Rectal smooth muscle tissue (tissue), 1 donor: ENCODE results near the gene BTBD16.

Experiments used
- H3K27ac ChIP-seq: one replicate; pipeline ENCODE4 v1.7.0; 2013; ENCODE audit warnings: low read depth, low read length, inconsistent platforms
- H3K27me3 ChIP-seq: one replicate; pipeline ENCODE4 v1.7.0; 2013; ENCODE audit warnings: low read length; ENCODE audit not compliant: control insufficient read depth, insufficient read depth
- H3K36me3 ChIP-seq: one replicate; pipeline ENCODE4 v1.7.0; 2013; ENCODE audit warnings: low read length; ENCODE audit not compliant: control insufficient read depth, insufficient read depth
- H3K4me1 ChIP-seq: one replicate; pipeline ENCODE4 v1.7.0; 2013; ENCODE audit warnings: low read length; ENCODE audit not compliant: control insufficient read depth, insufficient read depth
- H3K4me3 ChIP-seq: one replicate; pipeline ENCODE4 v1.7.0; 2013; ENCODE audit warnings: low read length
- H3K9ac ChIP-seq: one replicate; pipeline ENCODE4 v1.7.0; 2013; ENCODE audit warnings: low read length

BTBD16 gene

GRCh38 chr10:122294511-122295450 lies 23.7 kb downstream of the BTBD16 start:
- Histone ChIP-seq H3K9ac (no peak overlapping the region), H3K4me1 (no peaks in the 10 kb centered on the region), H3K36me3 (no peaks in the 10 kb centered on the region), H3K27me3 (no peaks in the 10 kb centered on the region), H3K4me3 (no peak overlapping the region), H3K27ac (no peak overlapping the region)

GRCh38 chr10:122295451-122295809 lies 24.3 kb downstream of the BTBD16 start:
- no peaks in the 10 kb centered on the region for H3K27me3 ChIP-seq
- H3K4me1 ChIP-seq: no peaks in the 10 kb centered on the region
- no peak overlapping the region for H3K27ac ChIP-seq
- no peaks in the 10 kb centered on the region for H3K36me3 ChIP-seq
- no peak overlapping the region for H3K9ac ChIP-seq
- no peak overlapping the region for H3K4me3 ChIP-seq

DNA sequence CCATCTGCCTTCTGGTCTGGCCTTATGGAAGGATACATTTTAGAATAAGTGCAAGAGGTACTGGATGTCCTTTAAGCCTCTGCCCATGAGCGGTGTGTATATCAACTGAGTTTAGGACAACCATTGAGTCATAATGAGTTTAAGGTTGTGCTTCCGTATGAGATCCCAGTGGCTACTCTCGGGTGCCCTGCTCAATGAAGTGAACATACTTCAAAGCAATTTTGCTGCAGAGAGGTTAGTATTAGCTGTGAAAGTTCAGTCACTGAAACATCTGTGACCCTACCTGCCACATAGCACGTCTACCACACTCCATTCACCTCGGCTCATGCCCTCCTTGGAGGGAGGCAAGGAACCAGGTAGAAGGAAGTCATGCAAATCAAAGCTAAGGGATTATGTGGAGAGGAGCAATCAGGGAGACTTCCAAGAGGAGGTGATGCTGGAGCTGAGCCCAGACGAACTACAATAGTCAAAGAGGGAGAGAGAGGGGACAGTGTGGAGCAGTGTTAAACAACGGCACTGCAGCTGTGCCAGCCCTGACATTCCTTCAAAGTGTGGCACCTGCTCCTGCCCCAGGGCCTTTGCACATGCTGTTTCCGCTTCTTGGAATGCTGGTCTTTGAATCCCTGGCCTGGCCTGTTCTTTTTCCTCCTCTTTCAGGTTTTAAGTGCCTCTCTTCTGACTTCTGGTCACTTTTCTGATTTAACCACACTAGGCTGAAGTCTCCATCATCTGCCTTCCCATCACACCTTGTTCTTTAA lies 25.4 kb downstream of the BTBD16 start:
- Histone ChIP-seq H3K36me3 (no peaks in the 10 kb centered on the region), H3K27me3 (no peaks in the 10 kb centered on the region), H3K9ac (no peak overlapping the region), H3K4me1 (no peaks in the 10 kb centered on the region), H3K27ac (no peak overlapping the region), H3K4me3 (no peak overlapping the region)

GRCh38 chr10:122297583-122297982 lies 26.5 kb downstream of the BTBD16 start:
- Histone ChIP-seq H3K4me1 (no peaks in the 10 kb centered on the region), H3K4me3 (no peak overlapping the region), H3K9ac (no peak overlapping the region), H3K27me3 (no peaks in the 10 kb centered on the region), H3K36me3 (no peaks in the 10 kb centered on the region), H3K27ac (no peak overlapping the region)

DNA sequence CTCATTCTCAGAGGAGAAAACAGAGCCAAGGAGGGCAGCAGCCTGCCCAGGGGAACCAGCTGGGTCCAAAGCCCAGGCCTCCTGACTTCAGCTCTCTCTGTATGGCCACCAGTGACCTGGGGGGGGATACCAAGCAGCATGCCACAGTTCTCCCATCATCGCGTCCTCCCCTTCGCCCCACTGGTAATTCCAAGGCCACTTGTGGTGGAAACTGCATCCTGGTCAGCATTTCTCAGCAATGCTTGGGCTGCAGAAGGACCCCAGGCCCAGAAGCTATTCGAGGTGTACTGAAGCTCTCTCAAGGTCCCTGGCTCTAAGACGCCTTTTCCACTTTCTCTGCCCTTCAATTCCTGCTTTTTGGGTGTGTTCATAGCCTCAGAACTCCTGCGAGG lies 27.1 kb downstream of the BTBD16 start:
- Histone ChIP-seq H3K27me3 (no peaks in the 10 kb centered on the region), H3K27ac (no peak overlapping the region), H3K36me3 (no peaks in the 10 kb centered on the region), H3K4me3 (no peak overlapping the region), H3K9ac (no peak overlapping the region), H3K4me1 (no peaks in the 10 kb centered on the region)

GRCh38 chr10:122298598-122299301 lies 27.7 kb downstream of the BTBD16 start:
- Histone ChIP-seq H3K27ac (no peak overlapping the region), H3K4me3 (peak overlapping the region; percentile 42), H3K4me1 (no peaks in the 10 kb centered on the region), H3K9ac (no peak overlapping the region), H3K27me3 (no peaks in the 10 kb centered on the region), H3K36me3 (no peaks in the 10 kb centered on the region)

DNA sequence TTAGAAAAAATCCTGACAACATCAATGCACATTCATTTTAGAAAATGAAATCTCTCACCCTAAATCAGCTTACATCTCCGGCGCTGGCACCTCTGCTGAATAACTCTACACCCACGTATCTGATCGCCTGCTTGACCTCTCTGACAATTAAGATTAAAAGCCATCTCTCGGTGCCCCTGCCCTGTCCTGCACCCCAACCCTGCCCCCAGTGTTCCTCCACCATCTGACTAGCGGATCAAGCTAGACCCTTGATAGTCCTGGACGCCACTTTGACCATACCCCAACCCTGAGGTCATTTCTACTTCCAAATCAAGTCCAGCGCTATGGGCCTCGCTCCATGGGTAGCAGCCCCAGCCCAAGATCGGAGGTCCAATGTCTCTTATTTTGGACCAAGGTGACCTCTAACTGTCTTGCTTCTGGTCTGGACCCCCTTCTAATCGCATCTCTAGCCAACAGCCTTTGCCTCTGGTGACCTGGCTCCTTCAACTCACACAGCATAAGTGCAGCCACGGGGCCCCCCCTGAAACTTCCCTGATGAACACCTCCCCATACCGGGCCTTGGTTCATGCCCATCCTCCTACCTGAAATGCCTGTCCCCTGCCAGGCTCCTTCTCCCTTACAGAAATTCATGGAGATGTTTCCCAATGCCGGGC lies 28.5 kb downstream of the BTBD16 start:
- no peak overlapping the region for H3K9ac ChIP-seq
- H3K36me3 ChIP-seq: no peaks in the 10 kb centered on the region
- no peaks in the 10 kb centered on the region for H3K27me3 ChIP-seq
- H3K4me3 ChIP-seq: no peak overlapping the region
- H3K4me1 ChIP-seq: no peaks in the 10 kb centered on the region
- H3K27ac ChIP-seq: no peak overlapping the region

DNA sequence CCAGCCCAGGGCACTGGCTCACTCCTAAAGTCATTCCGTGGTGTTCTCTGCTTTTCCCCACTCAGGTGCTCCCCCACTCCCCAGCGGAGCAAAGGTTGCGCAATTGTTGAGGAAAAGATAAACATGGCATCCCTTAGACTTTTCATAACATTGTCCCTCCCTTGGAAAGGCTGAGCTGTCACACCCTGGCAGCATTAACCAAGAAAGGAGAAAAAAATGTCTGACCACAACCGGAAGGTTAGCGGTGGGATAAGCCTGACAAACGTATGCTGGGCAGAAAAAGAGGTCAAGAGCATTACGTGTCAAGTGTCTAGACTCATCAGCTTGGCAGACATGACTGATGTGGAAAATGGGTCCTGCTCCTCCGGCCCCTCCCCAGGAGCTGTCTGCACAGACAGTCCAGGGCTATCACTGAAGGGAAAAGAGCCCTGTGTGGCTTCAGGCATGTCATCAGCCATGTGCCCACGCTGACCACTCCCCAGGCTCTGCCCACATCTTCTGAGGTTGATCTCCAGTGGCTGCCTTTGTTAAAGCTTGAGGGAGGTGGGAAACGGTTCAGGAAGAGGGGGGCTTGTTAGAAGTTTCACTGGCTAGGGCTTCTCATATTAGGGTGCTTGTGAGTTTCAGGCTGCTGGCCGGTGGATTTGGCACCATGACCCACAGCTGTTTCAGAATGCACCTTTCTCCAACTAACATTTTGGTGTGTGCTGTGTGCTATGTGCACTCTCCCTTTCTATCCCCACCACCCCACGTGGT lies 30.1 kb downstream of the BTBD16 start:
- Histone ChIP-seq H3K4me3 (no peak overlapping the region), H3K27ac (no peak overlapping the region), H3K4me1 (no peaks in the 10 kb centered on the region), H3K9ac (no peak overlapping the region), H3K36me3 (no peaks in the 10 kb centered on the region), H3K27me3 (no peaks in the 10 kb centered on the region)

DNA sequence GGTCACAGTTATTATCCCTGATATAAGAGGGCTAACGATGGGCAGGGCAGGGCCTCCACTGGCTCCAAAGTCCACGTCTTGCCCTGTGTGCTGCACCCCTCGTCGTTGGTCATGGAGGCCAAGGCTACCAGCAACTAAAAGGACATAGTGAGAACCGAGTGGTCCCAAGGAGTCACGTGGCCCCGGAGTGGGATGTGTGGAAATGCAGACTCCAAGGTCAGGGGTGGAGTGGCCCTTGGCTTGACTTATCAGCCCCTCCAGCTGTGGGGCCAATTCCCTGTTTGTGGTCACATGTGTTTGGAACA lies 30.7 kb downstream of the BTBD16 start:
- H3K36me3 ChIP-seq: no peaks in the 10 kb centered on the region
- H3K4me1 ChIP-seq: peaks cover under 1% of the 10 kb centered on the region
- no peak overlapping the region for H3K9ac ChIP-seq
- no peak overlapping the region for H3K4me3 ChIP-seq
- no peaks in the 10 kb centered on the region for H3K27me3 ChIP-seq
- no peak overlapping the region for H3K27ac ChIP-seq

GRCh38 chr10:122302315-122302714 lies 31.2 kb downstream of the BTBD16 start:
- H3K4me1 ChIP-seq: peaks cover 6% of the 10 kb centered on the region
- no peak overlapping the region for H3K27ac ChIP-seq
- H3K36me3 ChIP-seq: no peaks in the 10 kb centered on the region
- no peak overlapping the region for H3K9ac ChIP-seq
- H3K27me3 ChIP-seq: no peaks in the 10 kb centered on the region
- no peak overlapping the region for H3K4me3 ChIP-seq

DNA sequence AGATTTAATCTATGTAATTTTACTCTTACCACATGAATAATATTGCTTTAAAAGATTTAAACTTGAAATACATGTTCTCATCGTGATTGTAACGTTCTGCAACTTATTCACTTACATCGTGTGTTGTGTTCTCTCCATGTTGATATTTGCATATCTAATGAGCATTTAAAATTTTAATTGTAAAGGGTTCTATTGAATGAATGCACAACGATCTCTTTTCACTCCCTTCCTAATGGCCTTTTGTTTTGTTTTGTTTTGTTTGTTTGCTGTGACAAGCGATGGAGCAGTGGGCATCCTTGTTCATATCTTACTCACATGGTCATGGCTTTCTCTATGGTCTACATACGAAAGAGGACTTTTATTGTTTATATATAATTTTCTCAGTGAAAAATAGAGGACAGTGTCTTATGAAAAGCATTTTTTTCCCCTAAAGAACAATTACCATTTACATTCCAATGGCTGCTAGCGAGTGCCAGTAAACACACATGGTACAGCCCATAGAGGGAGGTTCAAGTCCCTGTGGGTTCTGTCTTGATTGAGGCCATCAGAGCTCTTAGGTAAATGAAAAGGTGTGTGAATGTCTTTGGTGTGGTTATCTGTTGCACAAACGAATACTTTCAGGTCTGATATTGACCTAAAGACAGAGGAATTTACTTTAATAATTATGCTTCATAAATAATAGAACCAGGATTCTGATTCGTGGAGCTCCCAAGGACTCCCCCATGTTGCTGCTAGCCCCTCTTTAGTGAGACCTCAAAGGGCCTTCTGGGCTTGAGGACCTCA lies 32.4 kb downstream of the BTBD16 start:
- Histone ChIP-seq H3K27ac (no peak overlapping the region), H3K9ac (no peak overlapping the region), H3K36me3 (no peaks in the 10 kb centered on the region), H3K4me1 (peaks cover 13% of the 10 kb centered on the region), H3K27me3 (no peaks in the 10 kb centered on the region), H3K4me3 (no peak overlapping the region)
